Measurements from ENCODE around the gene IPO4. TPM values are rescaled to one million over a fixed set of nuclear protein-coding genes. Genes with fewer than 3 reads are reported as not detected.

IPO4 gene
- total RNA-seq, 1 donor from 2014 or later, result 30.8 TPM

DNA sequence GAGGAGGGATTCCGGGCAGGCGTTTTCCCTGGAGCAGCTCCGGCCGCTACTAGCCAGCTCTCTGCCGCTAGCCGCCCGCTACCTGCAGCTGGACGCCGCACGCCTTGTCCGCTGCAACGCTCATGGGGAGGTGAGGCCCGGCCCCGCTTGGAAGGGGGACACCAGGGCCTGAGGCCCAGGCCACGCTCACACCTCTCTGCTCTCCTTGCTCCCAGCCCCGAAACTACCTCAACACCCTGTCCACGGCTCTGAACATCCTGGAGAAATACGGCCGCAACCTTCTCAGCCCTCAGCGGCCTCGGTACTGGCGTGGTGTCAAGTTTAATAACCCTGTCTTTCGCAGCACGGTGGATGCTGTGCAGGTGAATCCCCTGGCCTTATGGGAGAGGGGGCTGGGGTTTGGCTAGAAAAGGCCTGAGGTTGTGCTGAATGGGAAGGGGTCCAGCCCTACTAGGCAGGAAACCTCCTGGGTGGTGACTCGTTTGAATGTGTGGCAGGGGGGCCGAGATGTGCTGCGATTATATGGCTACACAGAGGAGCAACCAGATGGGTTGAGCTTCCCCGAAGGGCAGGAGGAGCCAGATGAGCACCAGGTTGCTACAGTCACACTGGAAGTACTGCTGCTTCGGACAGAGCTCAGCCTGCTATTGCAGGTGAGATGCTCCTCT is 40.7 kb downstream of the IPO4 start:
- no peak for DNase-seq

DNA sequence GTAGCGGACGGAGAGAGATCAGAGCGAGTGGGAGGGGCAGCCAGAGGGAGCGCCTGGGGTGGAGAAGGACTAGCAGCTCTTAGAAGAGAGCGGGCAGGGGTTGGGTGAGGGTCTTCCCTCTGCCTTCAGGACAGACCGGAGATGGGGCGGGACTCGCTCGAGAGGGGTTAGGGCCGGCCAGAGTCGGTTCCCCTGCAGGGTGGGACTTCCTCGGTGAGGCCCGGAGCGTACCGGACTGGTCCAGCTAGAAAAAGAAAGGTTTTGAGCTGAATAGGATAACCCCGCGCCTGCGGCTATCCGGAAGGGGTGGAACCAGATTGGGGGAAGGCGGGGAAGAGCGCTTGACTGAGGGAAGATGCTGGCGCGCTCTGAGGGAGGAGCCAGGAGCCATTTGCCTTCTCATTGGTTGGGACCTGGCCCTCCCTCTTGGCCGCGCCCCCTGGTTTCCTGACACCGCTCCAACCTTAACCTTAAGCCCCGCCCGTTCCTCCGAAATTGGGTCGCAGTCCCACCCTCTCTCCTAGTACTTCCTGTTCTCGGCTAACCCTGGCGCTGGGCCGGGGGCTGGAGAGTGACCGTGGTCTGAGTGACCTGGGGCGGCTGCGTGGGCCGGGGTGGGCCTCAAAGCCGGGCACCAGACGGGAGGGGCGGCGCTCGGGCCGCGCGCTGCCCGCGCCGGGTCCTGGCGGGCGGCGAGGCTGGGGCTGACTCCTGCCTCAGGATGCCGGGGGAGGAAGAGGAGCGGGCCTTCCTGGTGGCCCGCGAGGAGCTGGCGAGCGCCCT is 41.4 kb downstream of the IPO4 start, which contains the start of gene RNF31:
TSS of gene RNF31 (plus strand) at position 521 of the 783 bp plus-strand sequence. CDS start at position 722, 201 bp downstream.
- peak; percentile 100 for DNase-seq

DNA sequence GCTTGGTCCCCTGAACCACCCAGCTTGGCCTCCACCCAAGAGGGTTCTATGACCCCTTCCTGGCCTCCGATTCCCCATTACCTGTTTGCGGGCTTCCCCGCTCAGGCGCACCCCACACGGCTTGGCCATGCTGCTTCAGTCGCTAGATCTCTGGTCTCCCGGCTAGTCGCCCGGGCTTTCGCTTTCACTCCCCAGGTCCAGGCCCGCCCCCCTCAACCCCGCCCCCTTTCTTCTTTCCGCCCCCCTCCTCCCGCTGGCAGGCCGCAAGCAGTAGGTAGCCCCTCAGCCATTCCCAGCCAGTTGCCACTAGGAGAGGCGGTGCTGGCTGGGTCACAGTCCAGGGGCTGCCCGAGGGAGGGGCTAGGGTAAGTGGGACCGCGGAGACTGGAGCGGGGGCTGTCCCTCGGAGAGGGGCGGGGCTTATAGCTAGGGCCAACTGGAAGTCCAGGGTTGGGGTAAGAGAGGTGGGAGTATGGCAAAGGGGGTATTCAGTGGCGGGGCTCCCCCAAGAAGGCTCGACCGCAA is 42.1 kb downstream of the IPO4 start, which contains the start of gene PSME2:
TSS of gene PSME2 (minus strand) at position 158 of the 525 bp plus-strand sequence. CDS start at position 129, 29 bp downstream.
- DNase-seq, result peak; percentile 98

DNA sequence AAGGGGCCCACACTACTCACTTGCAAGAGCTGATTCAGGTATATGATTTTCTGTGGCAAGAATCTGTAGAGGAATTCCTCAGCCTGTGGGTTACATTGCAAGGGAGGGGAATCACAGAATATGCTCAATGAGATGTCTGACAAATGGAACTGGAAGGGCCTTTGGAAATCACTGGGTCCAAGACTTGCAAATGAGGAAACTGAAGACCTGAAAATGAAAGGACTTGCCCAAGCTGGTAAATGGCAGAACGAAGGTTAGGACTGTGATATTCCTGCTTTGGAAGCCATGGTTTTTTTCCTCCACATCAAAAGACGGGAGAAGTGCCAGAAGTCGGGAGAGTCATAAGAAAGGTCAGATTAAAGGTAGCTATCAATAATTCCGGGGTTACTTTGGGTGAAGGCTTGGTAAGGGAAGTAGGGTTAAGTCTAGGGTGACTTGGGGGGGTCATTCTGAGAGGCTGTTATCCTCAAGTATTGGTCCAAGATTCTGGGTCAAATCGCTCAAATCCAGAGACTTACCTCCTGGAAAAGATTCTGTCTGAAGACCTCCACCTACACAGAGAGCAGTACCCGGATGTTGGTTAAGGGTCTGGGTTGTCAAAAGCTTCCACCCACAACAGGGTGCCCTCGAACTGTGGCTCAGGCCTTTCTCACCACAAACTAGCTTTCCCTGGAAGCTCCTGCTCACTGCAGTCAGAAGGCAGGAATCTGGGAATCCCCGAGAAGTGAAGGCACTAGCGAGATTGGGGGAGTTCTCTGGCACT is 42.7 kb downstream of the IPO4 start:
- DNase-seq, result no peak

DNA sequence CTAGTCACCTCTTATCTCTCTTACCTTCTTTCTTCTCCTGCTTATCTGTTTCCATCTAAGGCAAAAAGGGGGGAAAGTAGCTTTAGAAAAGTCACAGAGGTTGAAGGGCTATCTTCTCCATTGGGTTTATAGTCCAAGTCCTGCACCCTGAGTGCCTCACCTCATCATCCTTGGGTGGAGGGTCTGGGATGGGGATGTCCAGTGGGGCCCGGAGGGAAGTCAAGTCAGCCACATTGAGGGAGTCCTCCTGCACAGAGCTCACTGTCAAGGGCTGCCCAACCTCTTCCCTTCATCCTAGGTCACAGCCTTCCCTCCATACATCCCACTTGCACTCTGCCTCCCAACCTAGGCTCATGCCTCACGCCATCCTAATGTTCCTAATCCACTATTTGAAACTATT is 43.4 kb downstream of the IPO4 start:
- no peak for DNase-seq

DNA sequence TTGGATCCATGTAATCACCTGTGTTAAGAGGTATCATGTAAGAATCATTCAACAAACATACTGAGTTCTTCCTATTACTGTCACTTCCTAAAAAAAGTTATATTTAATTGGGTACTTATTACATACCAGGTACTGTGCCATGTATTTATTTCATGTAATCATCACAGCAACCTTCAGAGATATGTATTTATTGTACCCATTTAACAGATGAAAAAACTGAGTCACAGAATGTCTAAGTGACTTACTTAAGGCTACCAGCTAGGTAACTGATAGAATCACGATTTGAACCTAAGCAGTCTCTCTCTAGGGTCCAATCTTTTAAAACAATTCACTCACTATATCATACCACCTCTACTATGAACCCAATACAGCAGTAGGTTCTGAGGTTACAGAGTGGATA is 44.2 kb downstream of the IPO4 start:
- DNase-seq, result no peak

DNA sequence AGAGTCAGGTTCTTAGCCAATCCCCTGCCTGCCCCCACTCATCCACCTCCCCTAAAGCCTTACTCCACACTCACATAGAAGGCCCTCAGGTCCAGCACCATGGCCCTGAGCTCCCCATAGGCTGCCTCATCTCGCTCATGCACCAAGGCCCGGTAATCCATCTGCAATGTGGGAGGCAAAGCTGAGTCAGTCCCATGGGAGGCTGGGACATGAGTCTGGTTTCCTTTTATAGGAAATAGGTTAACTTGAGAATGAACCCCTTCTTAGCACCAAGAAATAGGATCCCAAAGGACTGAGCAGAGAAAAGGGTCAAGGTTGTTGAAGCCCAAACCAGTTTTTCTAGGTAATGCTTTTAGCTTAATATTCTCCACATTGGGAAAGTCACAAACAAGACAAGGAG is 45.1 kb downstream of the IPO4 start:
- no peak for DNase-seq

DNA sequence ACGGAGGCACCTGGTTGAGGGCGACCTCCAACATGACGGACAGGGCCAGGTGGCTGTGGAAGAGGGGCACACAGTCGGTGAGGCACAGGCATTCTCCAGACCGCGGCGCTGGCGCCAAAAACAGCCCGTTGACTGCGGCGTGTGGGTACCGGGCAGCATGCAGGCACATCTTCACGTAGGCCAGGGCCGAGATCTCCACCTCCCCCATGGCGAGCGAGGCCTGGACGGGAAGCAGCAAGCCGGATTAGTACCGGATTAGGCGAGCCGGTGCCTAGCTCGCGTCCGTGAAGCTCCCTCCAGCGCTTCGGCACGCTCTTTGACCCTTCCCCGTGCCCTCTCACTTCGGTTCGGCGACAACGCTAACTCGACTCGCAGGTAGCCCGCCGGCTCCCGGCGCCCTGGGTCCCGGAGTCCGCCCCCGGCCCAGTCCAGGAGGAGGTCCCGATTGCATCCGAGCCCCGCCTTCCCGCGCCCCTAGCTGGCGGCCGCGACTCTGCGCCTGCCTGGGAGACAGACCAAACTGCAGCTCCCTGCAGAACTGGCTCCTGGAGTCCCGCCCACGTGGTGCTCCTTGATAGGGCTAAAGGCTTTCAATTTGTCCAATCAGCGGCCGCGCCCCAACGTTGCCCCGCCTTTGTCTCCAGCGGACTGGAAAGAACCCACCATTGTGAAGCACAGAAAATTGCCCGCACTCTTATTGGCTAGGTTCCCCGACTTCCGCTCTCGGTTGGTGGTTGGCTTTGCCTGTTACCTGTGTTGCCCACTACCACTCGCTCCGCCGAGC is 47.3 kb downstream of the IPO4 start, which contains the start of gene EMC9:
TSS of gene EMC9 (minus strand) at position 495 of the 784 bp plus-strand sequence. CDS start at position 208, 287 bp downstream.
- DNase-seq, result peak; percentile 100

DNA sequence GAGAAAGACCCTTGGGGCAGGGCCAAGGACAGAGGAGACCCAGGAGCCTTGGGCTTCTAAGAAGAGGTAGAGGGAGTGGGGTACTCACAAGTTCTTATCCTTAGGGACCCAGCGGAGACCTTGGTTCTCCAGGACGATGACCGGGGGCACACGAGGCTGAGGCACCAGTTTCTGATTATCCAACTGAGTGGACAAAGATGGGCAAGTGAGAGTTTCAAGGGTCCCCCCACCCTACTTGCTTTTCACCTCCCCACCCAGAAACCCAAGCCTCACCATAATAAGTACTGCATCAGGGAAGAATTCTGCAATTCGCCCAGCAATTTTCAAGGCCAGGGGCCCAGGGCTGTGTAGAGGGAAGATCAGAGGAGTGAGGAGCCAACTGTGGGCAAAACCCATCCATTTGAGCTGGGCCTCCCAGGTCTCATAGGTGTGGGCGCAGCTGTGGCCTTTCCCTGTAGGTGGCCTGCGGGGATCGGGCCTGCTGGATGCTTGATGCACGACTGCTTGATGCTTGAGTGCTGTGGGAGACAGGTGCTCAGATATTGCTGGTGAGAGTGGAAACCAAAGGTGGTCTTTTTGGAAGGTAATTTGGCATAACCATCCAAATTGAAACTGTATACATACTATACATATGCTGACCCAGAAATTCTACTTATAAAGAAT is 49.2 kb downstream of the IPO4 start:
- DNase-seq, result no peak

DNA sequence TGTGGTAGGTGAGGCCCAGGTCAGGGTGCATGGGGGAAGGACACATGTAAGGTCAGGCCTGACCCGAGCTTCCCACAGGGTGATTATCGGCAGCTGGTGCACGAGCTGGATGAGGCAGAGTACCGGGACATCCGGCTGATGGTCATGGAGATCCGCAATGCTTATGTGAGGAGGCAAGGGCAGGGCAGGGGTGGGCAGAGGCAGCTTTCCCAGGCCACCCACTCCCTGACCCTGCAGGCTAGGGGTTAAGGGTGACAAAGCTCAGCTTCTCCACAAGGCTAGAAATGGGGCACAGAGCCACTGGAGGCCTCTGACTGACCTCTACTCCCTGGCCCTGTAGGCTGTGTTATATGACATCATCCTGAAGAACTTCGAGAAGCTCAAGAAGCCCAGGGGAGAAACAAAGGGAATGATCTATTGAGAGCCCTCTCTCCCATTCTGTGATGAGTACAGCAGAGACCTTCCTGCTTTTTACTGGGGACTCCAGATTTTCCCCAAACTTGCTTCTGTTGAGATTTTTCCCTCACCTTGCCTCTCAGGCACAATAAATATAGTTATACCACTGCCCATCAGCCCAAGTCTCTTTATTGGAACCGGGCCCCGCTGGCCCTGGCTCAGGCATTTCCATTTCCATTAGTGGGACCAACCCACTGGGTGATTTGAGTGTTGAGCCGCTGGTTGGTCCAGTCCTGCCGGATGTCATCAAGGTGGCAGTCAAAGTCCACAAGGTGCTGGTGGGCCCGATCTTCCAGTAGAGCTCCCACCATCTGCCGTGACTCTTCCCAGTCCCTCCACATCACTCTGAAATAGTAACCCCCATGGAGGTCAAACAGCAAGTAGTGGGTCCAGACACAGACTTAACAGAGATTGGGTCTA is 50.0 kb downstream of the IPO4 start:
- DNase-seq, result no peak

DNA sequence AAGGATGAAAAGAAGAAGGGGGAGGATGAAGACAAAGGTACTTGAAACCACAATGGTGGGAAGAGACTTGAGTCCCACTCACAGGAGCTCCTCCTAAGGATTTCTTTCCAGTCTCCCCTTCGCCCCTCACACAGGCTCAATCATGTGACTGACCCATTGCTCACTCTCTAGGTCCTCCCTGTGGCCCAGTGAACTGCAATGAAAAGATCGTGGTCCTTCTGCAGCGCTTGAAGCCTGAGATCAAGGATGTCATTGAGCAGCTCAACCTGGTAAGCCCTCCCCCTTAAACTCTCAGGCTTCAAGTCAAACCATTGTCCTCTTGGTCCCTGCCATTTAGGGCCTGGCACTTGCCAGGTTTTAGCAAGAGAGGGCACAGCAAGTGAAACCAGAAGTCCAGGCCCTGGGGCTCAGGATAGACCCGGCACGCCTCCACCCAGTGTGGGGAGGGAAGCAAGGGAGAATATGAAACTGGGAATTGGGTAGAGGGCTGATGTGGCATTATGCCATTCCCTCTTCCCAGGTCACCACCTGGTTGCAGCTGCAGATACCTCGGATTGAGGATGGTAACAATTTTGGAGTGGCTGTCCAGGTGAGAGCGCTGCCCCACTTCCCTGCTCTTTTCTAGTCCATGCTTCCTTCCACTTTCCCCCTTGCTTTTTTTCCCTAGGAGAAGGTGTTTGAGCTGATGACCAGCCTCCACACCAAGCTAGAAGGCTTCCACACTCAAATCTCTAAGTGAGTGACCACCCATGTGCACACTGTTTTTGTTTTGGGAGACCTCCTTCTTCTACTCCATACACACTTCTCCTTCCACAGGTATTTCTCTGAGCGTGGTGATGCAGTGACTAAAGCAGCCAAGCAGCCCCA is 50.9 kb downstream of the IPO4 start:
- DNase-seq, result no peak

DNA sequence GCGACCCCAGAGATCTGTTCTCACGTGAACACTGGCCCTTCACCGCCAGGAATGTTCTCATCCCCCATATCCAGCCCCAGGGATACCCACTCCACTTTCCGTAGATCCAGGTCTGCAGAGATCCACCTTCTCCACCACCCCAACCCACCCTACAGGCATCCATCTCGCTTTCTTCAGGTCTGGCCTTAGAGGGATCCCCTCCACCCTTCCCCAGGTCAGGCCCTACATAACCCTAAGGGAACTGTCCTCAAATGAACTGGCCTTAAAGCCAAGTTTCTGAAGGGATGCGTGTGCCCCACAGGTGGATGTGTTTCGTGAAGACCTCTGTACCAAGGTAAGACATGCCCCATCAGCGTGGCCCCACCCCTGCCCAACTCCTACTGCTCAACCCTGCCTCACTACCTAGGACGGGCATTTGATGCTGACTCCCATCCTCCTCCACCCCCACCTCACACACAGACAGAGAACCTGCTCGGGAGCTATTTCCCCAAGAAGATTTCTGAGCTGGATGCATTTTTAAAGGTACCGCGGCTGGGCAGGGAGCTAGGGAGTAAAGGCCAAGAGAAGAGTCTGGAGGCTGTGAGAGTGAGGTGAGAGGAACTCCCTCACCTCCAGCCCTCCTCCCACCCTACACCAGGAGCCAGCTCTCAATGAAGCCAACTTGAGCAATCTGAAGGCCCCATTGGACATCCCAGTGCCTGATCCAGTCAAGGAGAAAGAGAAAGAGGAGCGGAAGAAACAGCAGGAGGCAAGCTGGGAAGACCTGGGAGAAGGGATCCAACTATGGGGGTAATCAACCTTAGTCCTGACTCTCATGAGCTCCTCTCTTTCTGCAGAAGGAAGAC is 51.7 kb downstream of the IPO4 start:
- DNase-seq, result no peak

DNA sequence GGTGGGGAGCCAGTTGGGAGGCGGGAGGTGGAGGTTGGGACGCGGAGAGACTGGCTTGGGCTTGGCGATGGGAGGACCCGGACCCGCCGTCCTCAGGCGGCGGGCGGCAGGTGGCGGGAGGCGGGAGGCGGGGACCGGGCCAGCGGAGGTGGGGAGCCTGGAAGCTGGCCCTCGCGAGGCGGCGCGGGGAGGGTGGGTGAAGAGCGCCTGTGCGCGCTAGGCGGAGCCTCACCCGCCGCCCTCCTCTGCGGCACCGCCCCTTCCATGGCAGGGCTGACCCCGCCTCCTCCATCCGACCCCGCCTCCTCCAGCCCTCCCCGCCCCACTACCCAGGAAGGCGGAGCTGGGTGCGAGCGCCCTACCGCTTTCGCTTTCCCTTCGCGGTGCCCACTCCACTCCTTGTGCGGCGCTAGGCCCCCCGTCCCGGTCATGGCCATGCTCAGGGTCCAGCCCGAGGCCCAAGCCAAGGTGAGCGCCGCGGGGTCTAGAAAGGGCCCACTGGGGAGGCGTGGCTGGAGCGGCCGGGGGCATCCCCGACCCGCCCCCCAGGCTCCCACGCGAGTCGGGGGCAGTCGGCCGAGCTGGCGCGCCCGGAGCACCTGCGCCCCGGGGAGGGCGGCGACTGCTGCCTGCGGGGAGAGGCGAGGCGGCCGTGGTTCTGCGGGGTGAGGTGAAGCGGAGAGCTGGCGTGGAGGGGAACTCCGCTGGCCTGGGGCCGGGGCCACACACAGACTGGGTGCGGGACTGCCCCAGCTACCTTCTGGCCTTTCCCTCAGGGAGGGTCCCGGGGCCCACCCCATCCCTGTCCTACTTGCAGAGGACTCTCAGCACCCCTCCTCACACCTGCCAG is 52.6 kb downstream of the IPO4 start, which contains the start of gene PSME1:
TSS of gene PSME1 (plus strand) at position 361 of the 850 bp plus-strand sequence. CDS start at position 430, 69 bp downstream.
- peak; percentile 96 for DNase-seq

DNA sequence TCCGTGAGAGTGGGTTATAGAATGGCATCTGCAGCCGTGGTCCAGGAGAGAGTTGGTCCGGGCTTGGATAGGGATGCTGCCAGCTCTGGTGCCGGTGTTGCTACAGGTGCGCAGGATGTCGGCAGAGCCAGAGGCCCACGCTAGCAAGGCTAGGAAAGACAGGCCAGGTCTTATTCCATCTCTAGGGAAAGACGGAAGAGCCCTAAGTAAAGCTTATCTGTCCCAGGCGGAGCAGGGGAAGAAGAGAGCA is 53.1 kb downstream of the IPO4 start:
- DNase-seq, result no peak

DNA sequence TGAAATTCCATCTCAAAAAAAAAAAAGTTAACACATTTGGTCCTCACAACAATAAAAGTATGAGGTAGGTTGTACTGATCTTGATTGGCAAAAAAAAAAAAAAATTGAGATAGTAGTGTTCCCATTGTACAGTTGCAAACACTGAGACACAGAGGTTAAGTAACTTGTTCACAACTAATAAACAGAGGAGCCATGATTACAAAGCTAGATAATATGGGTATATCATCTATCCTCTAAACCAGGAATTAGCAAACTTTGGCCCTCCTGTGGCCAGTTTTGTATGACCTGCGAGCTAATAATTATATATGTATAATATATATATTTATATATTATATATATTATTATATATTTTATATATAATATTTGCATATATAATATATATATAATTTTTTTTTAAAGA is 54.9 kb downstream of the IPO4 start:
- no peak for DNase-seq

DNA sequence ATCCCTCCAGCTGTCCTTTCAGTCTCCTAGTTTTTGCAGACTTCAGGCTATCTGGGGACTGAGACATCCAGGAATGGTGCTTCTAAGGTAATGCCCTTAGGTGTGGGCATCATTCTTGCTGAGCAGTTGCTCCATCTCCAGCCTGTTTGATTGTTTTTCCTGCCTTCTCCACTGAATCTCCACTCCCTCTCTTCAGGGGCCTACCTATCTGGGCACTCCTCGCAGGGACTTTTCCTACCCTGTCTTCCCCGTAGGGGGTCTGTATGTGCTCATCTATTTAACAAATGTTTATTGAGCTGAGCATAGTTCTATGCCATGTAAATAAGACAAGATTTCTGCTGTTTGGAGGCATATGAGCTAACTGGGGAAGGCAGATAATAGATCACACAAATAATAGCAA is 55.6 kb downstream of the IPO4 start:
- no peak for DNase-seq

DNA sequence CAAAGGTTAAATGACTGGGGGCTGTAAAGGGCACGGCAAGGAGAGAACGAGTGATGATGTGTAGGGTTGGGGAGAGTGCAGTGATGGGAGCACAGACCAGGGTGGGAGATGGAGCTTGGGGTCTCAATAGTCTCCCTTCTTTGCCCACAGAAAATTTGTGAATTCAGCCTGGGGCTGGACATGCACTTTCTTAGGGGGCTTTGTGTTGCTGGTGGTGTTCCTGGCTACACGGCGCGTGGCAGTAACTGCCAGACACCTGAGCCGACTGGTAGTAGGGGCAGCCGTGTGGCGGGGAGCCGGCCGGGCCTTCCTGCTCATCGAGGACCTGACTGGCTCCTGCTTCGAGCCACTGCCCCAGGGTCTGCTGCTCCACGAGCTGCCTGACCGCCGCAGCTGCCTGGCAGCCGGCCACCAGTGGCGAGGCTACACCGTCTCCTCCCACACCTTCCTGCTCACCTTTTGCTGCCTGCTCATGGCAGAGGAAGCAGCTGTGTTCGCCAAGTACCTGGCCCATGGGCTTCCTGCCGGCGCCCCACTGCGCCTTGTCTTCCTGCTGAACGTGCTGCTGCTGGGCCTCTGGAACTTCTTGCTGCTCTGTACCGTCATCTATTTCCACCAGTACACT is 56.4 kb downstream of the IPO4 start:
- no peak for DNase-seq

Measured in tongue (tissue), 2 donors.